ENCODE results near the gene DIPK1A.

- TF ChIP-seq, protein P1, sequence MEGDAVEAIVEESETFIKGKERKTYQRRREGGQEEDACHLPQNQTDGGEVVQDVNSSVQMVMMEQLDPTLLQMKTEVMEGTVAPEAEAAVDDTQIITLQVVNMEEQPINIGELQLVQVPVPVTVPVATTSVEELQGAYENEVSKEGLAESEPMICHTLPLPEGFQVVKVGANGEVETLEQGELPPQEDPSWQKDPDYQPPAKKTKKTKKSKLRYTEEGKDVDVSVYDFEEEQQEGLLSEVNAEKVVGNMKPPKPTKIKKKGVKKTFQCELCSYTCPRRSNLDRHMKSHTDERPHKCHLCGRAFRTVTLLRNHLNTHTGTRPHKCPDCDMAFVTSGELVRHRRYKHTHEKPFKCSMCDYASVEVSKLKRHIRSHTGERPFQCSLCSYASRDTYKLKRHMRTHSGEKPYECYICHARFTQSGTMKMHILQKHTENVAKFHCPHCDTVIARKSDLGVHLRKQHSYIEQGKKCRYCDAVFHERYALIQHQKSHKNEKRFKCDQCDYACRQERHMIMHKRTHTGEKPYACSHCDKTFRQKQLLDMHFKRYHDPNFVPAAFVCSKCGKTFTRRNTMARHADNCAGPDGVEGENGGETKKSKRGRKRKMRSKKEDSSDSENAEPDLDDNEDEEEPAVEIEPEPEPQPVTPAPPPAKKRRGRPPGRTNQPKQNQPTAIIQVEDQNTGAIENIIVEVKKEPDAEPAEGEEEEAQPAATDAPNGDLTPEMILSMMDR (IDR thresholded peaks at IDR 0.05; ENCODE audit: borderline replicate concordance, extremely low read depth, low read length, poor library complexity, severe bottlenecking): no peak
- no peak for TF ChIP-seq EZH2 (IDR thresholded peaks at IDR 0.05; ENCODE audit: borderline replicate concordance, low read depth, low read length, severe bottlenecking)
Observed at GRCh38 chr1:92843046-92843423, 118.2 kb downstream of the DIPK1A start.

Data from DND-41 (cell line).